Ovary (tissue), 3 donors: Measurements from ENCODE around the gene UBXN7.

Source experiments
- EP300 ChIP-seq: sonication (generic); formaldehyde crosslinking; IDR thresholded peaks from one replicate; pipeline ENCODE4 v1.6.1; 2017; ENCODE audit warnings: antibody characterized with exemption
- POLR2A ChIP-seq: fragments of 450-650 bp; IDR thresholded peaks from one replicate; pipeline ENCODE4 v1.6.1; 2017; ENCODE audit warnings: antibody characterized with exemption, mild to moderate bottlenecking, moderate library complexity
- TF ChIP-seq, protein P1 (sequence below), 3 donors: fragments of 450-650 bp in 2 of 3; fragments of 200-600 bp in 1 of 3; IDR thresholded peaks; one replicate each; pipeline versions ENCODE4 v1.5.1 to v1.8.0; 2016 to 2022; ENCODE audit warnings: antibody characterized with exemption in 3 of 3, mild to moderate bottlenecking in 1 of 3
- donor health status: DM: no; HTN: no; CAD: no.

DNA sequence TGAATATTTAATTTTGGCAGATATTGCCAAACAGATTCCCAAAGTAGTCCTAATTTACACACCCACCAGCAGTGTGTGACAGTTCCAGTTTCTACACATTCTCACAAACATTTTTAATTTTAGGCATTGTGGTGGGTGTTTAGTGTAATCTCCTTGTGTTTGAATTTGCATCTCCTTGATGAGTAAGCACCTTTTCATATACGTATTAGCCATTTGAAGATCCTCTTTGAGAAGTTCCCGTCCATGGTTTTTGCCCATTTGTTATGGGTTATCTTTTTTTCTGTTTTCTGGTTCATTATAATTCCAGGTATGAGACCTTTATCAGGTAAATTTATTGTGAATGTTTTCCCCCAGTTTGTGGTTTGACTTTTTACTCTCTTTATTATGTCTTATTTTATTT is 91.8 kb downstream of the UBXN7 start:
- TF ChIP-seq, protein P1, sequence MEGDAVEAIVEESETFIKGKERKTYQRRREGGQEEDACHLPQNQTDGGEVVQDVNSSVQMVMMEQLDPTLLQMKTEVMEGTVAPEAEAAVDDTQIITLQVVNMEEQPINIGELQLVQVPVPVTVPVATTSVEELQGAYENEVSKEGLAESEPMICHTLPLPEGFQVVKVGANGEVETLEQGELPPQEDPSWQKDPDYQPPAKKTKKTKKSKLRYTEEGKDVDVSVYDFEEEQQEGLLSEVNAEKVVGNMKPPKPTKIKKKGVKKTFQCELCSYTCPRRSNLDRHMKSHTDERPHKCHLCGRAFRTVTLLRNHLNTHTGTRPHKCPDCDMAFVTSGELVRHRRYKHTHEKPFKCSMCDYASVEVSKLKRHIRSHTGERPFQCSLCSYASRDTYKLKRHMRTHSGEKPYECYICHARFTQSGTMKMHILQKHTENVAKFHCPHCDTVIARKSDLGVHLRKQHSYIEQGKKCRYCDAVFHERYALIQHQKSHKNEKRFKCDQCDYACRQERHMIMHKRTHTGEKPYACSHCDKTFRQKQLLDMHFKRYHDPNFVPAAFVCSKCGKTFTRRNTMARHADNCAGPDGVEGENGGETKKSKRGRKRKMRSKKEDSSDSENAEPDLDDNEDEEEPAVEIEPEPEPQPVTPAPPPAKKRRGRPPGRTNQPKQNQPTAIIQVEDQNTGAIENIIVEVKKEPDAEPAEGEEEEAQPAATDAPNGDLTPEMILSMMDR (IDR thresholded peaks at IDR 0.05): no peak
- TF ChIP-seq POLR2A: no peak
- no peak for TF ChIP-seq EP300
